ENCODE data around the gene AFAP1L2. TPM values are rescaled to one million over a fixed set of nuclear protein-coding genes. Genes with fewer than 3 reads are reported as not detected.

The AFAP1L2 gene
- total and polyA plus RNA-seq, 4 experiments from 2014 or later, result 0.50 to 4.3 (median 2.3) TPM

- Mint-ChIP-seq H3K4me3 (no peak overlapping the region), H3K27me3 (peaks cover 14 to 21% of the 10 kb centered on the region in 2 donors), H3K36me3 (no peaks in the 10 kb centered on the region), H3K4me1 (peaks cover 0 to 2% (median 0%) of the 10 kb centered on the region in 4 donors), H3K9me3 (no peaks in the 10 kb centered on the region), H3K27ac (no peak overlapping the region)
- Histone ChIP-seq H3K4me1 (ENCODE audit: insufficient read depth, low read length) (no peaks in the 10 kb centered on the region), H3K36me3 (ENCODE audit: insufficient read depth, low read length) (no peaks in the 10 kb centered on the region), H3K27me3 (ENCODE audit: insufficient read depth, low read length) (no peaks in the 10 kb centered on the region), H3K9me3 (ENCODE audit: control insufficient read depth in 1 of 2, low read length in 2 of 2) (no peaks in the 10 kb centered on the region), H3K4me3 (ENCODE audit: low read length in 2 of 2) (no peak overlapping the region), H3K27ac (ENCODE audit: low read depth, low read length) (no peak overlapping the region)
- CTCF ChIA-PET (ENCODE audit: partially characterized antibody), result interaction anchor here (1.6 kb wide), 1 partner anchor 84 kb away, joined by 4 read pairs; no protein-coding TSS in a partner anchor
- POLR2A ChIA-PET (ENCODE audit: partially characterized antibody), result no interaction called here
- intact Hi-C loops (cut with micrococcal nuclease), result no loop called here
- no peak for DNase-seq
These were observed 16.5 kb downstream of the AFAP1L2 start for GRCh38 chr10:114387784-114388183.

GRCh38 chr10:114386452-114386851 is 17.9 kb downstream of the AFAP1L2 start:
- Mint-ChIP-seq H3K4me3 (no peak overlapping the region), H3K9me3 (no peaks in the 10 kb centered on the region), H3K36me3 (no peaks in the 10 kb centered on the region), H3K4me1 (peaks cover 0 to 2% (median 0%) of the 10 kb centered on the region in 4 donors), H3K27ac (no peak overlapping the region), H3K27me3 (peaks cover 11 to 25% of the 10 kb centered on the region in 2 donors)
- Histone ChIP-seq H3K4me1 (ENCODE audit: insufficient read depth, low read length) (no peaks in the 10 kb centered on the region), H3K4me3 (ENCODE audit: low read length in 2 of 2) (no peak overlapping the region), H3K27me3 (ENCODE audit: insufficient read depth, low read length) (no peaks in the 10 kb centered on the region), H3K27ac (ENCODE audit: low read depth, low read length) (no peak overlapping the region), H3K9me3 (ENCODE audit: control insufficient read depth in 1 of 2, low read length in 2 of 2) (no peaks in the 10 kb centered on the region), H3K36me3 (ENCODE audit: insufficient read depth, low read length) (no peaks in the 10 kb centered on the region)
- DNase-seq, result no peak
- POLR2A ChIA-PET (ENCODE audit: partially characterized antibody), result no interaction called here
- intact Hi-C loops (cut with micrococcal nuclease), result no loop called here
- CTCF ChIA-PET (ENCODE audit: partially characterized antibody), result interaction anchor here (1.6 kb wide), 1 partner anchor 83 kb away, joined by 4 read pairs; no protein-coding TSS in a partner anchor

DNA sequence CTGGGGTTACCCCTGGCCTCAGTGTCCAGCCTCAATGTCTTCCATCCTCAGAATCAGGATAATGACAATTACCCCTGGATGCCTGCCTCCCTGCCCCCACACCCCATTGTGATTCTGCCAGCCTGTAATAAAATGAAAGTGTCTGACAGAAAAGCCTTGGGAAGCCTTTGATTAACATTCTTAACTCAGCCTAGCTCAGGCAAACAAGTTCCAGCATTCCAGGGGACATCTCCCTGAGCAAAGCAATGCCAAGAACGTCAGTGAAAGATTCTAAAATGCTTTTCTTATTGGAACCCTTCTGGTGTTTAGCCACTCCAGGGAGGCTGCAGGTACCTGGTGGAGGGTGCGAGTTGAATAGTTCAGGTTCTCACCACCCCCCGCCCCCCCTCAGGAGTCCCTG is 18.7 kb downstream of the AFAP1L2 start:
- Mint-ChIP-seq H3K9me3 (no peaks in the 10 kb centered on the region), H3K4me1 (peaks cover 0 to 2% (median 0%) of the 10 kb centered on the region in 4 donors), H3K4me3 (no peak overlapping the region), H3K36me3 (no peaks in the 10 kb centered on the region), H3K27me3 (peaks cover 10 to 25% of the 10 kb centered on the region in 2 donors), H3K27ac (no peak overlapping the region)
- no peaks in the 10 kb centered on the region for H3K4me1 ChIP-seq (ENCODE audit: insufficient read depth, low read length)
- H3K9me3 ChIP-seq (ENCODE audit: control insufficient read depth in 1 of 2, low read length in 2 of 2), result no peaks in the 10 kb centered on the region
- no peak for DNase-seq
- no peaks in the 10 kb centered on the region for H3K27me3 ChIP-seq (ENCODE audit: insufficient read depth, low read length)
- no peak overlapping the region for H3K27ac ChIP-seq (ENCODE audit: low read depth, low read length)
- CTCF ChIA-PET (ENCODE audit: partially characterized antibody), result no interaction called here
- POLR2A ChIA-PET (ENCODE audit: partially characterized antibody), result no interaction called here
- no peak overlapping the region for H3K4me3 ChIP-seq (ENCODE audit: low read length in 2 of 2)
- no peaks in the 10 kb centered on the region for H3K36me3 ChIP-seq (ENCODE audit: insufficient read depth, low read length)
- intact Hi-C loops (cut with micrococcal nuclease), result no loop called here

DNA sequence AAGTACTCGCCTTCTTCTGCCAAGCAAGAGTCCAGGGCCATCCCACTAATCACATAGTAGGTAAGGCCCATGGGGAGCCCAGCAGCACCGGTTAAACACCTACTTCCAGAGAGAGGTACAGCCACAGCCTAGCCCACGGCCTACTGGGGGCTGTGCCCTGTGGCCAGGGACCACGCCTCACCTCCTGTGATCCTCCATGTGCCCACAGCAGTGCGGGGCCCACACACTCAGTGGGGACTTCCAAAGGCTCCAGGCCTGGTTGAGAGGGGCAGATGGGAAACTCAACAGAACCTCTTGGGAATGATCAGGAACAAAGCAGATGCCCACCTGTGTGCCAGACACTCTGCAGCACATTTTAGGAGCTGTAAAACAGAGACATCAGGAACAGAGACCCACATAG is 19.7 kb downstream of the AFAP1L2 start:
- Mint-ChIP-seq H3K27me3 (peaks cover 9 to 27% of the 10 kb centered on the region in 2 donors), H3K4me1 (peaks cover 0 to 2% (median 0%) of the 10 kb centered on the region in 4 donors), H3K27ac (no peak overlapping the region), H3K9me3 (no peaks in the 10 kb centered on the region), H3K4me3 (no peak overlapping the region), H3K36me3 (no peaks in the 10 kb centered on the region)
- no peaks in the 10 kb centered on the region for H3K4me1 ChIP-seq (ENCODE audit: insufficient read depth, low read length)
- no peak overlapping the region for H3K27ac ChIP-seq (ENCODE audit: low read depth, low read length)
- no peak overlapping the region for H3K4me3 ChIP-seq (ENCODE audit: low read length in 2 of 2)
- H3K9me3 ChIP-seq (ENCODE audit: control insufficient read depth in 1 of 2, low read length in 2 of 2), result no peaks in the 10 kb centered on the region
- no peak for DNase-seq
- H3K36me3 ChIP-seq (ENCODE audit: insufficient read depth, low read length), result no peaks in the 10 kb centered on the region
- ChIA-PET CTCF (ENCODE audit: partially characterized antibody) (no interaction called here), POLR2A (ENCODE audit: partially characterized antibody) (no interaction called here)
- H3K27me3 ChIP-seq (ENCODE audit: insufficient read depth, low read length), result no peaks in the 10 kb centered on the region
- intact Hi-C loops (cut with micrococcal nuclease), result no loop called here

DNA sequence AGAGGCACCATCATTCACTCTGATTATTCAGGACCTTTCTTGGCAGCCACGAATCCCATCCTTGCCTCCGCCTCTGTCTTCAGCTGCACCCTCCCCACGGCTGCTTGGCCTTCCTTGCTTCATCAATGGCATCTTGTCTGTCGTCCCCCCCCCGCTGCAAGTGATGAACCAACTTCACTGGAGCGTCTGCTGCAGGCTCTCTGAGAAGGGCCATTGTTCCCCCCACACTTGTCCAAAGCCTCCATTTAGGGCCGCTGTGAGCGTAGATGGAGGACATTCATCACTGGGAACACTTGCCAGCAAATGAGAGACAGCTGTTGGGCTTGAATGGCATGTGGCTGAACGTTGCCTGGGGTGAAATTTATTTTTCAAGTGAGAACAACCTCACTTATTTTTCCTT is 20.1 kb downstream of the AFAP1L2 start:
- DNase-seq, result no peak
- H3K4me1 Mint-ChIP-seq, result peaks cover 0 to 2% (median 0%) of the 10 kb centered on the region in 4 donors
- no peaks in the 10 kb centered on the region for H3K9me3 ChIP-seq (ENCODE audit: control insufficient read depth in 1 of 2, low read length in 2 of 2)
- no peaks in the 10 kb centered on the region for H3K9me3 Mint-ChIP-seq
- H3K4me1 ChIP-seq (ENCODE audit: insufficient read depth, low read length), result no peaks in the 10 kb centered on the region
- H3K36me3 ChIP-seq (ENCODE audit: insufficient read depth, low read length), result no peaks in the 10 kb centered on the region
- peaks cover 11 to 29% of the 10 kb centered on the region in 2 donors for H3K27me3 Mint-ChIP-seq
- H3K27ac Mint-ChIP-seq, result no peak overlapping the region
- POLR2A ChIA-PET (ENCODE audit: partially characterized antibody), result no interaction called here
- CTCF ChIA-PET (ENCODE audit: partially characterized antibody), result no interaction called here
- H3K4me3 Mint-ChIP-seq, result no peak overlapping the region
- intact Hi-C loops (cut with micrococcal nuclease), result no loop called here
- no peak overlapping the region for H3K27ac ChIP-seq (ENCODE audit: low read depth, low read length)
- H3K36me3 Mint-ChIP-seq, result no peaks in the 10 kb centered on the region
- H3K27me3 ChIP-seq (ENCODE audit: insufficient read depth, low read length), result no peaks in the 10 kb centered on the region
- no peak overlapping the region for H3K4me3 ChIP-seq (ENCODE audit: low read length in 2 of 2)

DNA sequence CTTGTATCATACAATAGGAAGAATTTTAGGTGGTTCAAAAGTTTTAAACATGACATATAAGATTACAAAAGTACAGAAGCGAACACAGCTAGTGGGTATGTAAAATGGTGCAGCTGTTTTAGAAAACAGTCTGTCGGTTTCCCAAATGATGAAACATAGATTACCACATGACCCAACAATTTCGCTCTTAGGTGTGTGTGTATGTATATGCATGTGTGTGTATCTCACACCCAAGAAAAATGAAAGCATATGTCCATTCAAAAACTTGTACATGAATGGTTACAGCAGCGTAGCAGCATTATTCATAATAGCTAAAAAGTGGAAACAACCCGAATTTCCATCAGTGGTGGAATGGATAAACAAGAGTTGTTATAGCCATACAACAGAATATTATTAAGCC is 23.5 kb downstream of the AFAP1L2 start:
- intact Hi-C loops (cut with micrococcal nuclease), result no loop called here
- no peaks in the 10 kb centered on the region for H3K27me3 ChIP-seq (ENCODE audit: insufficient read depth, low read length)
- H3K36me3 Mint-ChIP-seq, result no peaks in the 10 kb centered on the region
- no peaks in the 10 kb centered on the region for H3K4me1 ChIP-seq (ENCODE audit: insufficient read depth, low read length)
- H3K36me3 ChIP-seq (ENCODE audit: insufficient read depth, low read length), result no peaks in the 10 kb centered on the region
- no peak overlapping the region for H3K4me3 ChIP-seq (ENCODE audit: low read length in 2 of 2)
- H3K27me3 Mint-ChIP-seq, result peaks cover 17 to 35% of the 10 kb centered on the region in 2 donors
- no peak overlapping the region for H3K27ac Mint-ChIP-seq
- no peak overlapping the region for H3K4me3 Mint-ChIP-seq
- no peaks in the 10 kb centered on the region for H3K9me3 Mint-ChIP-seq
- ChIA-PET POLR2A (ENCODE audit: partially characterized antibody) (no interaction called here), CTCF (ENCODE audit: partially characterized antibody) (no interaction called here)
- no peaks in the 10 kb centered on the region for H3K9me3 ChIP-seq (ENCODE audit: control insufficient read depth in 1 of 2, low read length in 2 of 2)
- no peak overlapping the region for H3K27ac ChIP-seq (ENCODE audit: low read depth, low read length)
- DNase-seq, result no peak
- no peaks in the 10 kb centered on the region for H3K4me1 Mint-ChIP-seq

- no peak overlapping the region for H3K4me3 ChIP-seq (ENCODE audit: low read length in 2 of 2)
These were observed 24.2 kb downstream of the AFAP1L2 start for GRCh38 chr10:114380060-114380459.

DNA sequence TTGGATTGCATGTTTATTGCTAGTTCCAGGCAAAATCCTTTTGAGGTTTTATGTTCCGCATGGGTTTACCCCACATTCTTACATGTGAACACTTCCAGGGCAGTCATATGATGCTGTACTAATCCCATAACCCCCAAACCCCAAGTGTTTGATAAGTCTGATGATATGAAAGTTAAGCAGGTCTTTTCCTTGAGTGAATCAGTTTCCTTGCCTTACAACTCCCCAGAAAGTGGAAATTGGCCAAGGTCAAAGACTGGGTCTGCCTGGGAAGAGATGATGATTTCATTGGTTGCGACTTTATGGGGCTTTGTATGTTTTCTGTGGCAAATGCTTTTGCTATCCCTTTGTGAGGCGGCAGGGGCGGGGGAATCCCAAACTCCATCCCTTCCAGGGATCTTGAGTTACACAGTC is 24.7 kb downstream of the AFAP1L2 start:
- H3K4me3 Mint-ChIP-seq, result no peak overlapping the region
- Histone ChIP-seq H3K9me3 (ENCODE audit: control insufficient read depth in 1 of 2, low read length in 2 of 2) (no peaks in the 10 kb centered on the region), H3K27ac (ENCODE audit: low read depth, low read length) (no peak overlapping the region), H3K36me3 (ENCODE audit: insufficient read depth, low read length) (no peaks in the 10 kb centered on the region), H3K4me1 (ENCODE audit: insufficient read depth, low read length) (no peaks in the 10 kb centered on the region), H3K4me3 (ENCODE audit: low read length in 2 of 2) (no peak overlapping the region), H3K27me3 (ENCODE audit: insufficient read depth, low read length) (no peaks in the 10 kb centered on the region)
- no peaks in the 10 kb centered on the region for H3K4me1 Mint-ChIP-seq
- no peaks in the 10 kb centered on the region for H3K9me3 Mint-ChIP-seq
- ChIA-PET POLR2A (ENCODE audit: partially characterized antibody) (no interaction called here), CTCF (ENCODE audit: partially characterized antibody) (no interaction called here)
- H3K27ac Mint-ChIP-seq, result no peak overlapping the region
- H3K27me3 Mint-ChIP-seq, result peaks cover 17 to 34% of the 10 kb centered on the region in 2 donors
- no peak for DNase-seq
- intact Hi-C loops (cut with micrococcal nuclease), result no loop called here
- no peaks in the 10 kb centered on the region for H3K36me3 Mint-ChIP-seq

More at GRCh38 chr10:114380060-114380459, 24.2 kb downstream of the AFAP1L2 start:
- POLR2A ChIA-PET (ENCODE audit: partially characterized antibody), result no interaction called here
- Mint-ChIP-seq H3K4me3 (no peak overlapping the region), H3K9me3 (no peaks in the 10 kb centered on the region), H3K36me3 (no peaks in the 10 kb centered on the region), H3K27me3 (peaks cover 17 to 35% of the 10 kb centered on the region in 2 donors), H3K4me1 (no peaks in the 10 kb centered on the region), H3K27ac (no peak overlapping the region)
- intact Hi-C loops (cut with micrococcal nuclease), result no loop called here
- CTCF ChIA-PET (ENCODE audit: partially characterized antibody), result no interaction called here
- no peak for DNase-seq
- H3K36me3 ChIP-seq (ENCODE audit: insufficient read depth, low read length), result no peaks in the 10 kb centered on the region
- H3K27me3 ChIP-seq (ENCODE audit: insufficient read depth, low read length), result no peaks in the 10 kb centered on the region
- H3K27ac ChIP-seq (ENCODE audit: low read depth, low read length), result no peak overlapping the region
- H3K9me3 ChIP-seq (ENCODE audit: control insufficient read depth in 1 of 2, low read length in 2 of 2), result no peaks in the 10 kb centered on the region
- H3K4me1 ChIP-seq (ENCODE audit: insufficient read depth, low read length), result no peaks in the 10 kb centered on the region
